Left forelimb (tissue), 1 donor: ENCODE results near the gene SEMG1.

Experiments used
- DNase-seq: peaks from one replicate; pipeline ENCODE4 v3.0.0-alpha.2; 2018; ENCODE audit warnings: low spot score

SEMG1 gene, protein sequence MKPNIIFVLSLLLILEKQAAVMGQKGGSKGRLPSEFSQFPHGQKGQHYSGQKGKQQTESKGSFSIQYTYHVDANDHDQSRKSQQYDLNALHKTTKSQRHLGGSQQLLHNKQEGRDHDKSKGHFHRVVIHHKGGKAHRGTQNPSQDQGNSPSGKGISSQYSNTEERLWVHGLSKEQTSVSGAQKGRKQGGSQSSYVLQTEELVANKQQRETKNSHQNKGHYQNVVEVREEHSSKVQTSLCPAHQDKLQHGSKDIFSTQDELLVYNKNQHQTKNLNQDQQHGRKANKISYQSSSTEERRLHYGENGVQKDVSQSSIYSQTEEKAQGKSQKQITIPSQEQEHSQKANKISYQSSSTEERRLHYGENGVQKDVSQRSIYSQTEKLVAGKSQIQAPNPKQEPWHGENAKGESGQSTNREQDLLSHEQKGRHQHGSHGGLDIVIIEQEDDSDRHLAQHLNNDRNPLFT

DNA sequence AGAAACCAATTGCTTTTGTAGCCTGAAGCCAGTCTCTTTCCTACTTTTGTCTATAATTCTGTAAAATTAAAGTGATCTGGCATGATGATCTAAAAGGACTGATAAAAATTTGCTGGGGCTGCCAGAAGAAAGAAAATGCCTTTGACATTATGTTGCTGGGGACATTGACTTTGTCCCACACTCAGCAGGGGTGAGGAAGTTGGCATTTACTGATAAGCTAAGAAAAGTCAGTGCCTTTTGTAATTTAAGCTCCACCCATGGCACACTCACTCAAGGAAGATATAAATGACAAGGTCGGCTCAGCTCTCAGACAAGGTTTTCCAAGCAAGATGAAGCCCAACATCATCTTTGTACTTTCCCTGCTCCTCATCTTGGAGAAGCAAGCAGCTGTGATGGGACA is at the start of gene SEMG1:
SEMG1 (plus strand) TSS at position 309 of the 400 bp plus-strand sequence; CDS start at position 330, 21 bp downstream.
- no peak for DNase-seq

GRCh38 chr20:45157962-45158361 is 48.9 kb upstream of the SEMG1 start:
- DNase-seq, result no peak

GRCh38 chr20:45163083-45163803 is 43.6 kb upstream of the SEMG1 start:
- no peak for DNase-seq

GRCh38 chr20:45164906-45165305 is 41.9 kb upstream of the SEMG1 start:
- no peak for DNase-seq

GRCh38 chr20:45173522-45173921 is 33.3 kb upstream of the SEMG1 start:
- DNase-seq, result no peak

DNA sequence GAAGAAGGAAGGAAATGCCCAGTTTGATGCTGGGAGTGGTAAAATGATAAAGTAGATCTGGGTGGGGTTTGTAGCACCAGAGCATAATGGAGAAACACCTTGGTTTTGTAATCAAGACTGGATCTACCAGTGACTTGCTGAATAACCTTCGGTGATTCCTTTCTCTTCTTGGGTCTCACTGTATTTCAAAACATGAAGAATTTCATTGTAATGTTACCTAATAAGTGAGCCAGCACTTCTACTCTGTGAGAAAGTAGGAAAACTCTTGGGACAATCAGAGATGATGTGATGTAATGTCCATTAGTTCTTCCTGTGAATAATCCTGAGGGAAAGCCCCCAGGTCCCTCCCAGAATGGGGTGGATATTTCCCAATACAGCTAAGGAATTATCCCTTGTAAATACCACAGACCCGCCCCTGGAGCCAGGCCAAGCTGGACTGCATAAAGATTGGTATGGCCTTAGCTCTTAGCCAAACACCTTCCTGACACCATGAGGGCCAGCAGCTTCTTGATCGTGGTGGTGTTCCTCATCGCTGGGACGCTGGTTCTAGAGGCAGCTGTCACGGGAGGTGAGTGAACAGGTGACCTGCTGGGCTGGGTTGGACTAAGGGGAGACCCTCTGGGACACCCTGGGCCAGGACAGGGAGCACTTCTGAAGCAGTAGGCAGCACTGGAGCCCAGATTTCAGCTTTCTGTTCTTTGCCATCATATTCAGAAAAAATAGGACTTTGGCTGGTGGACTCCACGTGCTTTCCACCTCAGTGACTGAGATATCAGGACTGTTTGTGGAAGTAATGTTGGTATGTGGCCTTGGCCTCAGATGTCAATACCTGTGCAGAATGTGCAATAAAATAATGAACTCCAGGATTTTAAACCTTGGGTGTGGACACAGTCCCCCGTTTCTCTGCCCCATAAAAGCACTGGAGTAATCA is 32.1 kb upstream of the SEMG1 start, which contains the start of gene PI3:
PI3 (plus strand) TSS at position 469 of the 931 bp plus-strand sequence; CDS start at position 490, 21 bp downstream.
- DNase-seq, result no peak

- no peak for DNase-seq
These were observed 30.1 kb upstream of the SEMG1 start for GRCh38 chr20:45176526-45177267.

DNA sequence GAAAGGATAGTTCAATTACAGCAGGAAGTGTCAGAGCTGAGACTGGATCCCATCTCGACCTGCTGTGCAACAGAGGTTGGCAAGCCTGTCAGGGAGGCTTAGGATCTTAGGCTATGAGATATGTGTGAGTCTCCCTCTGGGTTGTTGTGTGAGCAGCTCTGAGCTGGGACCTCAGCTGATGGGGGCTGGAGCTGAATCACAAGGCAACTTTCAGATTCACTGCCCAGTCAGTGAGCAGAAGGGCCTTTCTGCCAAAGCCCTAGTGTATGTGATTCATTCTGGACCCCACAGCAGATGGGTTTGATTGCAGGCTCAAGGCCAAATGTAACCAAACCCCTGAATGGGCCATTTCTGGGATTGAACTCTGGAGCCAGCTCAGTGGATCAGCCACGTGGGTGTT is 27.7 kb upstream of the SEMG1 start:
- DNase-seq, result no peak

DNA sequence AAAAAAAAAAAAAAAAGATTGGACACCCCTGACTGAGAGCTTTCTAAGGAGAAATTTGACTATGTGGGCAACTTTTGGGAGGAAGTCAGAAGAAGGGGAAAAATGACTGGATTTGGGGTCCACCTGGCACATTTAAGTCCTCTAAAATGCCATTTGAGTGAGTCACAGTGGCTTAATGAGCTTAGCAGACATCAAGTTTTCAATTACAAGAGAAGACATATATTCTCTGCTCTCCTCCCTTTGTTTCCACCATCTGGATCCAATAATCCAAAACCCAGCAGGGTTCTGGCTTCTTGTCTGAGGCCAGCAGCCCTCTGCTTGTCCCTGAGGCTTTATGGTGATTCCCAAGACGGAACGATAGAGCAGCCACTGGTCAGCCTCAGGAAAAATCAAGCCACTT is 25.2 kb upstream of the SEMG1 start:
- DNase-seq, result no peak

DNA sequence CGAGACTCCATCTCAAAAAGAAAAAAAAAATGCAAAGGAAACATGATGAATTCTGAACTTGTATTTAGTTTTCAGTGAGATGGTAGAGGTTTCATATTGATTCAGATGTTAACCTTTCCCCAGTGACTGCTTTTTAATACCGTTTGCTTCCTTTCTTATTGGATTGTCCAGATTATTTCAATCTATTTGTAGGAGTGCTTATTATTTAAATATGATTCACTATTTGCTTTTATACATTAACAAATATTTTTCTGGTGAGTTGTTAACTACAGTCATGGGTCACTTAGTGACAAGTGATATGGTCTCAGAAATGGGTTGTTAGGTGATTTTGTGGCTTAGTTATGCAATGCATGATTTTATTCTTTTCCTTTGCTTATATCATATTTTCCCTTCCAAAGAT is 23.7 kb upstream of the SEMG1 start:
- no peak for DNase-seq

DNA sequence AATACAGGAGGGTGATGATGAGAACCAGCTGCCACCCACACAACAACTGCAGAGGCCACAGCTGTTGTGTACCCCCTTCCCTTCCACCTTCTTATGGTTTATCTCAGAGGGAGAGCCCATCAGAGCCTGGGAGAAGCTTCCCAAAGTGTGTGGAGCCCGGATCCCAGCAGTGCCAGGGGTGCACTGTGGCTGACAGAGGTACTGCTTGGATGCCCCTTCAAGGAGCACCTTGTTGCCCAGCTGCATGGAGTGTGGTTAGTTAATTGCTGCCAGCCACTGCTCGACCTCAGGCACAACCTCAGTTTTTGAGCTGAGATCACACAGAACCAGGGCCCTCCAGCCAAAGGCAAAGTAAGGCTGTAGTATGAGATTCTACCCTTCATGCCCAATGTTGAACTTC is 19.1 kb upstream of the SEMG1 start:
- DNase-seq, result no peak

GRCh38 chr20:45189067-45189609 is 17.7 kb upstream of the SEMG1 start:
- no peak for DNase-seq

DNA sequence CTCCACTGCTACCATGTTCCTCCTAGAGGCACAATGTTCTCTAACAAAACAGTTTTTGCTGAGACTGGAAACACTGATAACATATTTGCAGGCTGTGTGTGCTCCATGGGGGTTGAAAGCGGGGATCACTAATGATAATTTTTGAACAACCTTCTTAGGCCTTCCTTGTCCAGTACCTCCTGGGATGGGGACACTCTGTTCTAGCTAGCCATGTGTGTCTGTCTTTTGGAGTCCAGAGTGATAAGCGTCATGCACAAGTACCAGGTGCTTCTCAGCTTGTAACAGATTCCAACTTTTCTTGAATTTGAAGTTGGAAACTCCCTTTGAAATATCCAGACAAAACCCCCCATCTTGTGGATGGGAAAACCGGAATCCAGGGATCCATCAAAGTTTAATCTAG is 17.0 kb upstream of the SEMG1 start:
- DNase-seq, result no peak

DNA sequence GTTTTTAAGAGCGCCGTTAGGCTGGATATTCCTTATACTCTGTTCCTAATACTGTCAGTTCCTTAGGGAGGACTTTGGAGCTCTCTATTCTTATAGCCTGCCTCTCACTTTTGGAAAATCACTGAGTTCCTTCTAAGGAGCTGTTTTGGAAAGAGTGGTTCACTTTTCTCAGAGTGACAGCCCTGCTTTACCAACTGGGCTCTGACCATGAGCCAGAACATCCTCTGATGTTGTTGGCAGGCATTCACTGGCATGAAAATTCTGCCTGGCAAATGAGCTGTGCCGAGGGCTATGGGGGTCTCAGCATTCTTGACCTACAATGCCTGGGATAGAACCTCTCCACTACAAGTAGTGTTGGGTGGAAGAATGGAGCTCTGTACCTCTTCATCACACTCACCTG is 14.9 kb upstream of the SEMG1 start:
- DNase-seq, result no peak

GRCh38 chr20:45193331-45193730 is 13.5 kb upstream of the SEMG1 start:
- DNase-seq, result no peak

GRCh38 chr20:45209924-45210323 is 3.1 kb downstream of the SEMG1 start:
- DNase-seq, result no peak

- DNase-seq, result no peak
These were observed 5.0 kb downstream of the SEMG1 start for GRCh38 chr20:45211569-45212474.

- no peak for DNase-seq
These were observed 6.0 kb downstream of the SEMG1 start for GRCh38 chr20:45212836-45213235.

- no peak for DNase-seq
These were observed 11.3 kb downstream of the SEMG1 start for GRCh38 chr20:45218124-45218523.

- no peak for DNase-seq
These were observed 11.8 kb downstream of the SEMG1 start for GRCh38 chr20:45218636-45219035.
